ENCODE data around the gene CEP44. TPM values are rescaled to one million over a fixed set of nuclear protein-coding genes. Genes with fewer than 3 reads are reported as not detected.

The CEP44 gene
- total and polyA plus RNA-seq, 2 of the 4 experiments (the other 2 are of a cell fraction), result 3.5 to 9.5 TPM

- 0 out of 2 replicates have a peak, but pooled peaks cover 3% of the 10 kb centered on the region for H3K9me1 ChIP-seq (ENCODE audit: insufficient read depth, low read length)
- DNase-seq (peak; percentile 65), ATAC-seq (ENCODE audit: low read depth) (peak; percentile 74)
- H2BK15ac ChIP-seq (ENCODE audit: low read depth, low read length), result no peak overlapping the region
- no peaks in the 10 kb centered on the region for H4K20me1 ChIP-seq (ENCODE audit: insufficient read depth, low read length)
- H2BK5ac ChIP-seq (ENCODE audit: low read depth, low read length, poor library complexity, severe bottlenecking), result no peak overlapping the region
- H3K14ac ChIP-seq (replicated peaks; ENCODE audit: low read depth, low read length), result no peak overlapping the region
- H3K79me1 ChIP-seq (ENCODE audit: low read depth in 1 of 2, low read length in 2 of 2), result no peaks in the 10 kb centered on the region
- POLR2A ChIA-PET (ENCODE audit: unreplicated experiment), result no interaction called here
- intact Hi-C loops (cut with micrococcal nuclease), result loop anchor here (5.0 to 10.0 kb wide), 3 partner anchors 190 to 892 kb away; no protein-coding TSS in a partner anchor
- WGBS, 2 experiments (ENCODE audit: extremely low coverage in 2 of 2, insufficient read length in 1 of 2), result no CpG with 5 or more reads among the region's 3 CpGs
- H3K4me2 ChIP-seq (ENCODE audit: low read depth, low read length), result no peak overlapping the region
- no peak overlapping the region for H3K4me3 ChIP-seq (ENCODE audit: insufficient read depth, low read depth, low read length)
- no peaks in the 10 kb centered on the region for H3K9me3 ChIP-seq (ENCODE audit: control insufficient read depth, insufficient read depth, low read length)
- TF ChIP-seq MAFK (IDR thresholded peaks at IDR 0.05; ENCODE audit: low read depth, low read length) (peak; percentile 65), USF2 (IDR thresholded peaks at IDR 0.05; ENCODE audit: low read depth, low read length) (peak; percentile 54; the same call in 1 of the 2 replicates), CEBPB (IDR thresholded peaks at IDR 0.05; ENCODE audit: low read depth, low read length) (no peak), RCOR1 (IDR thresholded peaks at IDR 0.05; ENCODE audit: insufficient replicate concordance, low read length) (no peak)
- dilution Hi-C loops (cut with HindIII; ENCODE audit: low sequenced_read_pairs, unreplicated experiment), result no loop called here
- CTCF ChIA-PET, result interaction anchor here (0.6 to 0.8 kb wide), 3 partner anchors 9 to 820 kb away, joined by 3 to 6 read pairs (median 5); no protein-coding TSS in a partner anchor
- H4K8ac ChIP-seq (ENCODE audit: low read depth in 2 of 2, low read length in 2 of 2), result no peak overlapping the region
- no peak overlapping the region for H3K9ac ChIP-seq (ENCODE audit: low read depth, low read length)
- no peak overlapping the region for H3K56ac ChIP-seq (ENCODE audit: extremely low read depth, insufficient read depth, low read length)
- H3K36me3 ChIP-seq (ENCODE audit: control insufficient read depth, insufficient read depth, low read length), result no peaks in the 10 kb centered on the region
- no peak overlapping the region for H2AK5ac ChIP-seq (ENCODE audit: low read depth, low read length)
- H3K23ac ChIP-seq (ENCODE audit: low read depth, low read length), result no peak overlapping the region
- no peak overlapping the region for H3K18ac ChIP-seq (ENCODE audit: low read depth, low read length)
- in situ Hi-C loops (cut with MboI; ENCODE audit: low sequenced_read_pairs), result loop anchor here (10.0 to 25.0 kb wide), 2 partner anchors 90 to 802 kb away; no protein-coding TSS in a partner anchor
- peaks cover 2% of the 10 kb centered on the region; the same call in 1 of the 2 replicates for H3K4me1 ChIP-seq (ENCODE audit: control insufficient read depth, insufficient read depth, low read length)
- no peak overlapping the region for H2BK120ac ChIP-seq (ENCODE audit: low read depth, low read length)
- H3K27me3 ChIP-seq (ENCODE audit: control insufficient read depth, insufficient read depth, low read length), result no peaks in the 10 kb centered on the region
- no peak overlapping the region for H3K4ac ChIP-seq (ENCODE audit: low read depth, low read length)
- no peak overlapping the region for H2BK20ac ChIP-seq (ENCODE audit: low read depth, low read length)
- no peak overlapping the region for H2AFZ ChIP-seq (replicated peaks; ENCODE audit: low read length, poor library complexity)
- H4K5ac ChIP-seq (ENCODE audit: low read depth, low read length), result no peak overlapping the region
- H2AK9ac ChIP-seq (replicated peaks; ENCODE audit: low read depth, low read length, poor library complexity), result no peak overlapping the region
- no peak overlapping the region for H4K91ac ChIP-seq (ENCODE audit: insufficient read depth, low read depth, low read length)
- BruUV-seq (replicated peaks), result no TSS peak
- no peak overlapping the region for H3K27ac ChIP-seq (ENCODE audit: insufficient read depth, low read length)
Measured at GRCh38 chr4:174314770-174315169, 31.1 kb downstream of the CEP44 start.
